ENCODE data around the gene FYN.

FYN gene

GRCh38 chr6:111699123-111699522, 174.1 kb downstream of the FYN start:
- H3K27ac ChIP-seq (ENCODE audit: low read depth, low read length): no peak overlapping the region
- no peaks in the 10 kb centered on the region for H3K27me3 ChIP-seq (ENCODE audit: control insufficient read depth, insufficient read depth, low read length)
- H3K9ac ChIP-seq (ENCODE audit: low read length): no peak overlapping the region
- no peaks in the 10 kb centered on the region for H3K4me1 ChIP-seq (ENCODE audit: control insufficient read depth, insufficient read depth, low read length)
- H3K9me3 ChIP-seq (ENCODE audit: control insufficient read depth, insufficient read depth, low read depth, low read length): no peaks in the 10 kb centered on the region
- H3K4me3 ChIP-seq (ENCODE audit: low read depth, low read length): no peak overlapping the region
- peaks cover 39% of the 10 kb centered on the region for H3K36me3 ChIP-seq (ENCODE audit: control insufficient read depth, insufficient read depth, low read length)

- Histone ChIP-seq H3K27me3 (ENCODE audit: control insufficient read depth, insufficient read depth, low read length) (no peaks in the 10 kb centered on the region), H3K9me3 (ENCODE audit: control insufficient read depth, insufficient read depth, low read depth, low read length) (no peaks in the 10 kb centered on the region), H3K9ac (ENCODE audit: low read length) (no peak overlapping the region), H3K4me1 (ENCODE audit: control insufficient read depth, insufficient read depth, low read length) (no peaks in the 10 kb centered on the region), H3K4me3 (ENCODE audit: low read depth, low read length) (no peak overlapping the region), H3K27ac (ENCODE audit: low read depth, low read length) (no peak overlapping the region), H3K36me3 (ENCODE audit: control insufficient read depth, insufficient read depth, low read length) (peaks cover 41% of the 10 kb centered on the region)
Measured at GRCh38 chr6:111696814-111697213, 176.4 kb downstream of the FYN start.

GRCh38 chr6:111692327-111693164, 180.7 kb downstream of the FYN start:
- H3K9me3 ChIP-seq (ENCODE audit: control insufficient read depth, insufficient read depth, low read depth, low read length): no peaks in the 10 kb centered on the region
- no peaks in the 10 kb centered on the region for H3K27me3 ChIP-seq (ENCODE audit: control insufficient read depth, insufficient read depth, low read length)
- H3K9ac ChIP-seq (ENCODE audit: low read length): no peak overlapping the region
- no peaks in the 10 kb centered on the region for H3K4me1 ChIP-seq (ENCODE audit: control insufficient read depth, insufficient read depth, low read length)
- H3K4me3 ChIP-seq (ENCODE audit: low read depth, low read length): no peak overlapping the region
- peaks cover 70% of the 10 kb centered on the region for H3K36me3 ChIP-seq (ENCODE audit: control insufficient read depth, insufficient read depth, low read length)
- no peak overlapping the region for H3K27ac ChIP-seq (ENCODE audit: low read depth, low read length)

GRCh38 chr6:111691345-111692225, 181.7 kb downstream of the FYN start:
- Histone ChIP-seq H3K27ac (ENCODE audit: low read depth, low read length) (no peak overlapping the region), H3K27me3 (ENCODE audit: control insufficient read depth, insufficient read depth, low read length) (no peaks in the 10 kb centered on the region), H3K9me3 (ENCODE audit: control insufficient read depth, insufficient read depth, low read depth, low read length) (no peaks in the 10 kb centered on the region), H3K9ac (ENCODE audit: low read length) (no peak overlapping the region), H3K36me3 (ENCODE audit: control insufficient read depth, insufficient read depth, low read length) (peaks cover 70% of the 10 kb centered on the region), H3K4me1 (ENCODE audit: control insufficient read depth, insufficient read depth, low read length) (peaks cover 4% of the 10 kb centered on the region), H3K4me3 (ENCODE audit: low read depth, low read length) (no peak overlapping the region)

GRCh38 chr6:111689946-111690345, 183.3 kb downstream of the FYN start:
- H3K27ac ChIP-seq (ENCODE audit: low read depth, low read length): no peak overlapping the region
- H3K9ac ChIP-seq (ENCODE audit: low read length): no peak overlapping the region
- H3K9me3 ChIP-seq (ENCODE audit: control insufficient read depth, insufficient read depth, low read depth, low read length): no peaks in the 10 kb centered on the region
- no peak overlapping the region for H3K4me3 ChIP-seq (ENCODE audit: low read depth, low read length)
- H3K36me3 ChIP-seq (ENCODE audit: control insufficient read depth, insufficient read depth, low read length): peaks cover 75% of the 10 kb centered on the region
- H3K4me1 ChIP-seq (ENCODE audit: control insufficient read depth, insufficient read depth, low read length): peaks cover 11% of the 10 kb centered on the region
- H3K27me3 ChIP-seq (ENCODE audit: control insufficient read depth, insufficient read depth, low read length): no peaks in the 10 kb centered on the region

GRCh38 chr6:111689419-111689818, 183.8 kb downstream of the FYN start:
- Histone ChIP-seq H3K27ac (ENCODE audit: low read depth, low read length) (no peak overlapping the region), H3K36me3 (ENCODE audit: control insufficient read depth, insufficient read depth, low read length) (peaks cover 74% of the 10 kb centered on the region), H3K4me1 (ENCODE audit: control insufficient read depth, insufficient read depth, low read length) (peaks cover 11% of the 10 kb centered on the region), H3K9ac (ENCODE audit: low read length) (no peak overlapping the region), H3K9me3 (ENCODE audit: control insufficient read depth, insufficient read depth, low read depth, low read length) (no peaks in the 10 kb centered on the region), H3K27me3 (ENCODE audit: control insufficient read depth, insufficient read depth, low read length) (no peaks in the 10 kb centered on the region), H3K4me3 (ENCODE audit: low read depth, low read length) (no peak overlapping the region)

GRCh38 chr6:111688331-111688730, 184.9 kb downstream of the FYN start:
- no peaks in the 10 kb centered on the region for H3K9me3 ChIP-seq (ENCODE audit: control insufficient read depth, insufficient read depth, low read depth, low read length)
- H3K27ac ChIP-seq (ENCODE audit: low read depth, low read length): no peak overlapping the region
- no peak overlapping the region for H3K4me3 ChIP-seq (ENCODE audit: low read depth, low read length)
- peaks cover 68% of the 10 kb centered on the region for H3K36me3 ChIP-seq (ENCODE audit: control insufficient read depth, insufficient read depth, low read length)
- no peaks in the 10 kb centered on the region for H3K27me3 ChIP-seq (ENCODE audit: control insufficient read depth, insufficient read depth, low read length)
- no peak overlapping the region for H3K9ac ChIP-seq (ENCODE audit: low read length)
- peaks cover 11% of the 10 kb centered on the region for H3K4me1 ChIP-seq (ENCODE audit: control insufficient read depth, insufficient read depth, low read length)

- Histone ChIP-seq H3K9ac (ENCODE audit: low read length) (no peak overlapping the region), H3K9me3 (ENCODE audit: control insufficient read depth, insufficient read depth, low read depth, low read length) (no peaks in the 10 kb centered on the region), H3K4me1 (ENCODE audit: control insufficient read depth, insufficient read depth, low read length) (peaks cover 11% of the 10 kb centered on the region), H3K4me3 (ENCODE audit: low read depth, low read length) (no peak overlapping the region), H3K36me3 (ENCODE audit: control insufficient read depth, insufficient read depth, low read length) (peaks cover 61% of the 10 kb centered on the region), H3K27me3 (ENCODE audit: control insufficient read depth, insufficient read depth, low read length) (no peaks in the 10 kb centered on the region), H3K27ac (ENCODE audit: low read depth, low read length) (no peak overlapping the region)
Measured at GRCh38 chr6:111687652-111688051, 185.6 kb downstream of the FYN start.

- Histone ChIP-seq H3K4me3 (ENCODE audit: low read depth, low read length) (no peak overlapping the region), H3K9ac (ENCODE audit: low read length) (no peak overlapping the region), H3K9me3 (ENCODE audit: control insufficient read depth, insufficient read depth, low read depth, low read length) (no peaks in the 10 kb centered on the region), H3K27me3 (ENCODE audit: control insufficient read depth, insufficient read depth, low read length) (no peaks in the 10 kb centered on the region), H3K36me3 (ENCODE audit: control insufficient read depth, insufficient read depth, low read length) (peaks cover 56% of the 10 kb centered on the region), H3K4me1 (ENCODE audit: control insufficient read depth, insufficient read depth, low read length) (peaks cover 11% of the 10 kb centered on the region), H3K27ac (ENCODE audit: low read depth, low read length) (no peak overlapping the region)
Measured at GRCh38 chr6:111686932-111687266, 186.4 kb downstream of the FYN start.

GRCh38 chr6:111686249-111686931, 186.9 kb downstream of the FYN start:
- peaks cover 51% of the 10 kb centered on the region for H3K36me3 ChIP-seq (ENCODE audit: control insufficient read depth, insufficient read depth, low read length)
- no peaks in the 10 kb centered on the region for H3K9me3 ChIP-seq (ENCODE audit: control insufficient read depth, insufficient read depth, low read depth, low read length)
- peaks cover 11% of the 10 kb centered on the region for H3K4me1 ChIP-seq (ENCODE audit: control insufficient read depth, insufficient read depth, low read length)
- no peaks in the 10 kb centered on the region for H3K27me3 ChIP-seq (ENCODE audit: control insufficient read depth, insufficient read depth, low read length)
- H3K9ac ChIP-seq (ENCODE audit: low read length): no peak overlapping the region
- H3K4me3 ChIP-seq (ENCODE audit: low read depth, low read length): no peak overlapping the region
- no peak overlapping the region for H3K27ac ChIP-seq (ENCODE audit: low read depth, low read length)

GRCh38 chr6:111685526-111685925, 187.7 kb downstream of the FYN start:
- no peaks in the 10 kb centered on the region for H3K9me3 ChIP-seq (ENCODE audit: control insufficient read depth, insufficient read depth, low read depth, low read length)
- H3K4me3 ChIP-seq (ENCODE audit: low read depth, low read length): no peak overlapping the region
- H3K27ac ChIP-seq (ENCODE audit: low read depth, low read length): no peak overlapping the region
- no peak overlapping the region for H3K9ac ChIP-seq (ENCODE audit: low read length)
- peaks cover 42% of the 10 kb centered on the region for H3K36me3 ChIP-seq (ENCODE audit: control insufficient read depth, insufficient read depth, low read length)
- H3K4me1 ChIP-seq (ENCODE audit: control insufficient read depth, insufficient read depth, low read length): peaks cover 11% of the 10 kb centered on the region
- no peaks in the 10 kb centered on the region for H3K27me3 ChIP-seq (ENCODE audit: control insufficient read depth, insufficient read depth, low read length)
